SH-SY5Y (cell line): ENCODE results near the gene GAS2.

ENCODE experiments used
- GATA2 ChIP-seq: IDR thresholded peaks from 2 replicates; pipeline ENCODE4 v1.6.1; 2011; ENCODE audit warnings: mild to moderate bottlenecking, low read depth, low read length
- GATA3 ChIP-seq: IDR thresholded peaks from 2 replicates; pipeline ENCODE4 v1.6.1; 2011; ENCODE audit warnings: low read depth, mild to moderate bottlenecking, low read length, moderate library complexity

DNA sequence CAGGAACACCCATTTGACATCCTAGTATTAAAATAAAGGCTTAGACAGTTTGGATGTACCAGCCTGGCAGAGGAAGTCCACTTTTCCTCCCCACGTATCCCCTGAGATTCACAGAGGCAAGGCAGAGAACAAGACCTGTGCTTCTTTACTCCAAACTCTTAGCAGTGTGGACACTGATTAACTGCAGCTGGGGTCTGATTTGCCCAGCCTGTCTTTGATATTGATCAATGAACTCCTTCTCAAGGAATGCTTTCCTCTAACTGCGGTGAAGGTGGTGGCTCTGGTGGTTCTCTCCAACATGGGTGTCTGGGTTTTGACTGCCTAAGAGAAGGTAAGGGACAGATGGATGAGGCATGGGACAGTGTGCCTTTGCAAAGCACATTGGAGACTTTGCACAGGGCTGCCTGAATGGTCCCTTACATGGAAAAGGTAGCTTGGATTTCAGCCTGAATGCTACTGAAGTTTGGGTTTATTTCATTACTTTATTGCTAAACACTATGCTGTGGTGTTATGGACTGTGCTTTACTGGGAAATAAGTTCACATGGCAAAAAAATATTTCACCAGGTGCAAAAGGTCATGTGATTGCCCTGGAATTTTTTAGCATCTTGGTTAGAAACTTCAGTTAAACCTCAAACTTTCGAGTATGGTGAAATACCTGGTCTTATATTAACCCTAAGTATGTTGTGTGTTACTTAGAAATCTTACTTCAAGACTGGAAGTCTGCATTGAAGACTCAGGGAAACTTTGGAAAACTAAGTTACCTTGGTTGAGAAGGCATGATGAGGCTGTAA, 1.8 kb downstream of the GAS2 start:
- TF ChIP-seq GATA2 = no peak
- TF ChIP-seq GATA3 = no peak
